HepG2 (cell line): ENCODE results near the gene NOTCH4.

Experiments
- ATF3 ChIP-seq: sonication (generic); formaldehyde crosslinking; IDR thresholded peaks from 2 replicates; pipeline ENCODE4 v1.4.0; 2020; ENCODE audit warnings: missing genetic modification reagents
- CEBPZ ChIP-seq: IDR thresholded peaks from 2 replicates; pipeline ENCODE4 v1.6.1; 2012; ENCODE audit warnings: low read length, improper control_type of control experiment
- CENPBD1 ChIP-seq: sonication (generic); formaldehyde crosslinking; IDR thresholded peaks from 2 replicates; pipeline ENCODE4 v1.8.0; 2022; ENCODE audit warnings: missing genetic modification reagents, low read depth, mild to moderate bottlenecking, borderline replicate concordance
- CTCF ChIP-seq: sonication (generic); formaldehyde crosslinking; IDR thresholded peaks from 2 replicates; pipeline ENCODE4 v1.5.0; 2020; ENCODE audit warnings: mild to moderate bottlenecking, missing genetic modification reagents, moderate library complexity
- FOXO1 ChIP-seq: sonication (generic); formaldehyde crosslinking; IDR thresholded peaks from 2 replicates; pipeline ENCODE4 v1.4.0; 2020; ENCODE audit warnings: missing genetic modification reagents
- REST ChIP-seq, 2 experiments: IDR thresholded peaks; 2 replicates each; pipeline ENCODE4 v1.6.1; 2011 to 2012; ENCODE audit warnings: low read length in 2 of 2, borderline replicate concordance in 1 of 2, low read depth in 1 of 2, mild to moderate bottlenecking in 1 of 2, moderate library complexity in 1 of 2
- SNAPC5 ChIP-seq: sonication (generic); formaldehyde crosslinking; IDR thresholded peaks from 2 replicates; pipeline ENCODE4 v1.8.1; 2023; ENCODE audit warnings: mild to moderate bottlenecking, missing genetic modification reagents, borderline replicate concordance
- SNRNP70 ChIP-seq: fragments of 200-400 bp; formaldehyde crosslinking; IDR thresholded peaks from 2 replicates; pipeline ENCODE4 v1.6.1; 2017; ENCODE audit warnings: mild to moderate bottlenecking, low read depth, low read length, moderate library complexity
- ZMAT3 ChIP-seq: sonication (generic); formaldehyde crosslinking; conservative IDR thresholded peaks from 2 replicates; pipeline ENCODE4 v1.7.0; 2021; ENCODE audit warnings: missing genetic modification reagents
- ZNF580 ChIP-seq: IDR thresholded peaks from 2 replicates; pipeline ENCODE4 v1.6.1; 2016; ENCODE audit warnings: low read depth, borderline replicate concordance

GRCh38 chr6:32148289-32149091 is 75.4 kb downstream of the NOTCH4 start:
- no peak for TF ChIP-seq CTCF (CRISPR knock-in tag)
- TF ChIP-seq CENPBD1 (CRISPR knock-in tag): no peak
- no peak for TF ChIP-seq FOXO1 (CRISPR knock-in tag)
- no peak for TF ChIP-seq SNRNP70
- TF ChIP-seq ZMAT3: no peak
- TF ChIP-seq ATF3 (CRISPR knock-in tag): no peak
- TF ChIP-seq SNAPC5: no peak
- no peak for TF ChIP-seq CEBPZ
- no peak for TF ChIP-seq REST (IDR thresholded peaks at IDR 0.05; ENCODE audit: borderline replicate concordance in 1 of 2, low read depth in 1 of 2, low read length in 2 of 2)
- TF ChIP-seq ZNF580 (CRISPR knock-in tag): no peak
